ENCODE measurements around the gene UBA1. TPM values are rescaled to one million over a fixed set of nuclear protein-coding genes. Genes with fewer than 3 reads are reported as not detected.

The UBA1 gene
- total RNA-seq, 1 donor from 2014 or later, result 93.5 TPM

DNA sequence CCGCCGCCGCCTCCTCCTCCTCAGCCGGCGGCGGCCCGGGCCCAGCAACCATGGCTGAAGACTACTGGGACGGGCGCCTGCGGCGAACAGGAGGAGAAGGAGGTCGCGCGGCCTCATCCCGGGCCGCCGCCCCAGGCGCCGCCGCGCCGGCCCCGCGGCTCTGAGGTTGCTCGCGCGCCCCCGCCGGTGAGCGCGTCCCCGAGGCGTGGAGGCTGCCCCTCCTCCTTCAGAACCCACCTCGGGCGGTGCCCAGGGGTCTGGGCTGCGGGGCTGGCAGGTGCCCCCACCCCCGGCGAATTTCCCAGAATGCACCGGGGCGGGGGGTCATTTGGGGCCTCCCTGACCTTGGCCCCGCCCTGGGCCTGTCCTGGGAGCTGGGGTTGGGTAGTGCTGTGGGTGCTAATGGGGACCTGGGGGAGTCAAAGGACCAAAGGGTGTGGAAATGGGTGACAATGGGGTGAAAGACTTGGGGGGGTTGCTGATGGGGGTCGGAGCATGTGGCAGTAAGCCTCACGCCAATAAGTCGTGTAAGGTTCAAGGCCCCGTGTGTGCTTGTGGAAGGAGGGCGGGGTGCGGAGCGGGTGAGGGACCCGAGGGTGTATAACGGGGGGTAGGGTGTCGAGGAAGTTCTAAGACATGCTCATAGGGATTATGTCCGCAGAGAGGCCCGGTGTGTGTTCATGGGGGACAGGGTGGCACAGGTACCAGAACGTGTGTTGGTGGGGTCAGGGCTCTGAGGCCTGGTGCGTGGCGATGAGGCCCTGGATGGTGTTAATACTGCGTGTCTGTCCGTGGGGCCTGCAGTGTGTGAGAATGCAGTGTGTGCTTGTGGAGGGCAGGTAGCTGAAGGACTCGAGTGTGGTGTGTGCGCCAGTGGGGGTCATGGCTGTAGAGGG, 25.5 kb downstream of the UBA1 start:
- intact Hi-C loops (cut with DNase I), result loop anchor here (2.0 kb wide), 1 partner anchor 14 kb away; the partner anchor contains the start of gene USP11
- ATAC-seq (no peak), DNase-seq (ENCODE audit: missing footprints) (peak; percentile 75)

DNA sequence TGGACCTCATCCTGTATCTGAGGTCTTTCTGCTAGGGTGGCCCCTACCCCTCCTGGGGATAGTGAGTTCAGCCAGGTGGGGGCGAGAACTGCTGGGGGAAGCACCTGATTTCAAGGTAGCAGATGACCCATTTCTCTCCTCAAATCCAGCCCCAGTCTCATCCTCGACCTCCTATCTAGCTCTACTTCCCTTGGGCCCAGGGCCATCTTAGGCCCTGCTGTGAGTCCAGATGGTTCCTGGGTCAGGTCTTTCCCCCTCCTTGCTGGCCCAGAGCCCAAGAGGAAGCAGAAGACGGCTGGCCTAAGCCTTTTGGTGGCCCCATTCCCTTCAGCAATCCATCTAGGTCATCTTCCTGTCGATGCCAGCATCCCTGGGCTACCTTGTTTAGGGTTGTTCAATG, 28.1 kb downstream of the UBA1 start:
- no peak for DNase-seq (ENCODE audit: missing footprints)
- ATAC-seq, result no peak

DNA sequence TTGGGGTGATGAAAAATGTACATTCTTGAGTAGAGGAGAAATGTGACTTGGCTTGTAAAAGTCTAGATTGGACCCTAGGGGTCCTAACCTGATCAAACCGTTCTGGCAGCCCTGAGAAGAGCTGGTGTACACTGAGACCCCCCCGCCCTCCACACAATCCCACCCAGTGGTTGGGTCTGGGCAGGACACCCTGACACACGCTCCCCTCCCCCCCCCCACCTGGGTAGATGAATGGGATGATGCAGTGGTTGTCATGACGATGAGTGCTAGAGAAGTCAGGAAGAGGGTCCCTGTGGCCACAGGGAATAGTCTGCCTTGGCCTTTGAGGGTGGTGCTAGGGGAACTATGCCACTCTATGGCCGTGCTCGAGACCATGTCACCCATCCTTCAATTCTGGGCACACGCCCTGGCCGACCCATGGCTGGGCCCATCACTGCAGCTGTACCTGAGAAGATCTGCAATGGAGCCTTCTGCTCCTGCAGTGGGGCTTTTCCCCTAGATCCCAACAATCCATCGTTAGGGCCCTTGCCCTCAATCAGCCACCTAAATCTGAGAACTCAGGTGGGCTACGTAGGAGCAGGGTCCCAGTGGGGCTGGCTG, 29.2 kb downstream of the UBA1 start:
- no peak for ATAC-seq
- intact Hi-C loops (cut with DNase I), result no loop called here

More for the DNA sequence above, 28.1 kb downstream of the UBA1 start:
- intact Hi-C loops (cut with DNase I), result no loop called here

DNA sequence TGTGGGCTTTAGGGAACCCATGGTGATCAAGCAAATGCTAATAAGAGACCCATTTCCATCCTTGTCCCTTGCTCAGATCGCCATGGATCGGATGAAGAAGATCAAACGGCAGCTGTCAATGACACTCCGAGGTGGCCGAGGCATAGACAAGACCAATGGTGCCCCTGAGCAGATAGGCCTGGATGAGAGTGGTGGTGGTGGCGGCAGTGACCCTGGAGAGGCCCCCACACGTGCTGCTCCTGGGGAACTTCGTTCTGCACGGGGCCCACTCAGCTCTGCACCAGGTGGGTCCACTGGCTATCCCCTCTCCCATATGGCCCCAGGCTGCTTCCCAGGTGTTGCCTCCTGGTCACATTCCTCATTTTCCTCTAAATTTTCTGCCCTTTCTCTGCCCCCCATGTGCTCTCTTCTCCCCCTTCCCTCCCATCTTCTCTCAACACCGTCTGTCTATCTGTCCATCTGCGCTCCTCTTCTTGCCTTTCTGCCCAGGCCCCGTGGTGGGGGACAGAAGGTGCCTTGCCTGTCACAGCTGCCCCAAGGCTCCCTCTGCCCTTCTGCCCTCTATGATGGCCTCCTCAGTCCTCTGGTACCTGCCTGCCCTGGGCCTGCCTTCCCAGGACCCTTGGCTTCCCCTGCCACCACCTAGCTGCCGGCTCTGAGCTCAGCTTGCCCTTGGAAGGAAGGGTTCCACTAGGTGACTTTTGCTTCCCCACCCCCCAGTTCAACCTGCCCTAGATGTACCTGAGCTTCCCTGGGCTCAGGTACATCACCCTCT, 30.0 kb downstream of the UBA1 start:
- no peak for DNase-seq (ENCODE audit: missing footprints)
- ATAC-seq, result no peak
- intact Hi-C loops (cut with DNase I), result no loop called here

More for the DNA sequence above, 29.2 kb downstream of the UBA1 start:
- no peak for DNase-seq (ENCODE audit: missing footprints)

DNA sequence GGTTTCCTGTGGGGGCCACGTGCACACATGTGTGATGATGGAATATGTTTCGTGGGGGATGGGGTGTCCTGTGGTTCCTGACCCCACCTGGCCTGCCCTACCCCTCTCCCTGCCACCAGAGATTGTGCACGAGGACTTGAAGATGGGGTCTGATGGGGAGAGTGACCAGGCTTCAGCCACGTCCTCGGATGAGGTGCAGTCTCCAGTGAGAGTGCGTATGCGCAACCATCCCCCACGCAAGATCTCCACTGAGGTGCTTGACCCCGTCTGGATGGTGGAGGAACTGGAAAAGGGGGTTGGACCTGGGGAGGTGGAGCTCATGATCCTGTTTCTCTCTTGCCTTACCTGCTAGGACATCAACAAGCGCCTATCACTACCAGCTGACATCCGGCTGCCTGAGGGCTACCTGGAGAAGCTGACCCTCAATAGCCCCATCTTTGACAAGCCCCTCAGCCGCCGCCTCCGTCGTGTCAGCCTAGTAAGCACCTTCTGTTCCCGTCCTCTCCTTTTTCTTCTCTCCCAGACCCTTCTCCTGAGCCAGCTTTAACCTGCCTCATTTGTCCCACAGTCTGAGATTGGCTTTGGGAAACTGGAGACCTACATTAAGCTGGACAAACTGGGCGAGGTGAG, 30.8 kb downstream of the UBA1 start:
- intact Hi-C loops (cut with DNase I), result no loop called here
- DNase-seq (ENCODE audit: missing footprints), result no peak
- ATAC-seq, result no peak

- intact Hi-C loops (cut with DNase I), result no loop called here
- ATAC-seq, result no peak
- no peak for DNase-seq (ENCODE audit: missing footprints)
Measured at GRCh38 chrX:47224896-47225290, 31.3 kb downstream of the UBA1 start.

GRCh38 chrX:47226071-47226470, 32.4 kb downstream of the UBA1 start:
- DNase-seq (ENCODE audit: missing footprints) (no peak), ATAC-seq (no peak)
- intact Hi-C loops (cut with DNase I), result no loop called here

DNA sequence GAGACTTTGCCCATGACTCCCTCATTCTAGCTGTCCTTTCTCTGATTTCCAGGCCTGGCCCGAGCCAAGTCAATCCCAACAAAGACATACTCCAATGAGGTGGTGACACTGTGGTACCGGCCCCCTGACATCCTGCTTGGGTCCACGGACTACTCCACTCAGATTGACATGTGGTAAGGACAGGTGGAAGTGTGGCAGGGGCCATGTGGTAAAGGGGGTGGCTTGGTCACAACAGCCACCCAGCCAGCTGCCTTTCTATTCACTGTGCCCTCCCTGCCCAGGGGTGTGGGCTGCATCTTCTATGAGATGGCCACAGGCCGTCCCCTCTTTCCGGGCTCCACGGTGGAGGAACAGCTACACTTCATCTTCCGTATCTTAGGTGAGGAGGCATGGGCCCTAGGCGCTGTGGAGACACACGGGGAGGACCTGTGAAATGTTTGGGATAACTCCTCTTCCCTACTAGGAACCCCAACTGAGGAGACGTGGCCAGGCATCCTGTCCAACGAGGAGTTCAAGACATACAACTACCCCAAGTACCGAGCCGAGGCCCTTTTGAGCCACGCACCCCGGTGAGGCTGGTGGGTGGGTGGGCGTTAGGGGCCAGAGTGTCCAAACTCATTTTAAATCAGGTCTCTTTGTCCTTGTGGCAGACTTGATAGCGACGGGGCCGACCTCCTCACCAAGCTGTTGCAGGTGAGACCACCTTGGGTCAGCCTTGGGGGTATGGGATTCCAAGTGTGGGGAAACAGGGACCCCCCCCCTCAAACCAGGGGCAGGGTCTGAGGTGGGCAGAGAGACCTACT, 33.1 kb downstream of the UBA1 start:
- no peak for DNase-seq (ENCODE audit: missing footprints)
- intact Hi-C loops (cut with DNase I), result no loop called here
- no peak for ATAC-seq

DNA sequence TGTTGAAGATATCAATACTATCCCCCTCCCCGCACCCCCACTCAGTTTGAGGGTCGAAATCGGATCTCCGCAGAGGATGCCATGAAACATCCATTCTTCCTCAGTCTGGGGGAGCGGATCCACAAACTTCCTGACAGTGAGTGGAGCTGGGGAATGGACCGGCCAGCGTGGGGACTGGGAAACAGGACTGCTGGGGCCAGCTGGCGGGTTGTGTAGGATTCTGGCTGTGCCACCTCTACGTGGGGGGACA, 33.6 kb downstream of the UBA1 start:
- intact Hi-C loops (cut with DNase I), result no loop called here
- no peak for ATAC-seq
- DNase-seq (ENCODE audit: missing footprints), result no peak

- DNase-seq (ENCODE audit: missing footprints), result no peak
- no peak for ATAC-seq
- intact Hi-C loops (cut with DNase I), result no loop called here
Measured at GRCh38 chrX:47228550-47229270, 35.1 kb downstream of the UBA1 start.

GRCh38 chrX:47229427-47229826, 35.8 kb downstream of the UBA1 start:
- ATAC-seq (no peak), DNase-seq (ENCODE audit: missing footprints) (no peak)
- intact Hi-C loops (cut with DNase I), result no loop called here

GRCh38 chrX:47230136-47230868, 36.7 kb downstream of the UBA1 start:
- DNase-seq (ENCODE audit: missing footprints) (no peak), ATAC-seq (no peak)
- intact Hi-C loops (cut with DNase I), result loop anchor here (5.0 kb wide), 1 partner anchor 132 kb away; no protein-coding TSS in a partner anchor

- DNase-seq (ENCODE audit: missing footprints), result no peak
- no peak for ATAC-seq
- intact Hi-C loops (cut with DNase I), result loop anchor here (5.0 kb wide), 1 partner anchor 131 kb away; no protein-coding TSS in a partner anchor
Measured at GRCh38 chrX:47231167-47231566, 37.5 kb downstream of the UBA1 start.

DNA sequence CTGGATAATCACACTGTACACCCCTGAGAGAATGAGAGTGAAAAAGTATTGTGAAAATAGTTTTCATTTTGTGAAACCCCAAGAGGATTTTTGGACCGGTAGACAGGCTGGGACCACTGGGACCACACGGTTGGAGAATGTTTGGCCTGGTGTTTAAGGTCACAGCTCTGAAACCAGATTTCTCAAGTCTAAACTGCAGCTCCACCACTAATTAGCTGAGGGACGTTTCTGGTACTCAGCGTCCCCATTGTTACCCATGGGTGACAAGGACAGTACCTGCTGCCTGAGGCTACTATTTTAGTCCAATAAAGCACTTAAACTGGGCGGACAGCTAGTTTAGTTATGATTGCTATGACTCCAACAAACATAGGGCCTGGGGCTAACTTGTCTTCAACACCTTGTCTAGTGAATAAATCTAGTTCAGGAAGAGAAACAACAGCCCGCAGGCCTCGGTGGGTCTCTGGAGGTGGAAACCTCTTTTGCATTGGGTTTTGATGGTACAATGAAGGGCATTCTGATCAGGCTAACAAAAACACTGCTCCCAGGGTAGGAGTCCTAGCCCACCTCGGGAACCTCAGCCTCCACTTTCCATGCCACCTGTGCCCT, 38.7 kb downstream of the UBA1 start:
- DNase-seq (ENCODE audit: missing footprints) (no peak), ATAC-seq (no peak)
- intact Hi-C loops (cut with DNase I), result loop anchor here (2.0 to 5.0 kb wide), 2 partner anchors 13 to 130 kb away; partner anchors contain the start of gene CDK16

GRCh38 chrX:47232803-47233332, 39.2 kb downstream of the UBA1 start, which contains the start of gene USP11:
TSS of gene USP11 (plus strand) at chrX:47233009. CDS start at chrX:47233044, 35 bp downstream.
- ATAC-seq, result peak; percentile 30
- peak; percentile 77 for DNase-seq (ENCODE audit: missing footprints)
- intact Hi-C loops (cut with DNase I), result loop anchor here (2.0 to 5.0 kb wide), 2 partner anchors 14 to 129 kb away; partner anchors contain the start of gene CDK16
